HL-60/S4 treated with retinoic acid at 250 ng/mL for 4 days and 3 days (cell line): ENCODE results near the gene FBXO27.
"Not testable (repeated sequence)": the region's sequence is repeated elsewhere in the genome, so short reads cannot be mapped to it uniquely, and the experiment has no call there.

Experiments used
- in situ Hi-C: fragments of 300-500 bp; cut with MboI; formaldehyde crosslinking; loops from 2 replicates; pipeline ENCODE4 v1.7.0; 2022; ENCODE audit warnings: low sequenced_read_pairs

FBXO27 gene

DNA sequence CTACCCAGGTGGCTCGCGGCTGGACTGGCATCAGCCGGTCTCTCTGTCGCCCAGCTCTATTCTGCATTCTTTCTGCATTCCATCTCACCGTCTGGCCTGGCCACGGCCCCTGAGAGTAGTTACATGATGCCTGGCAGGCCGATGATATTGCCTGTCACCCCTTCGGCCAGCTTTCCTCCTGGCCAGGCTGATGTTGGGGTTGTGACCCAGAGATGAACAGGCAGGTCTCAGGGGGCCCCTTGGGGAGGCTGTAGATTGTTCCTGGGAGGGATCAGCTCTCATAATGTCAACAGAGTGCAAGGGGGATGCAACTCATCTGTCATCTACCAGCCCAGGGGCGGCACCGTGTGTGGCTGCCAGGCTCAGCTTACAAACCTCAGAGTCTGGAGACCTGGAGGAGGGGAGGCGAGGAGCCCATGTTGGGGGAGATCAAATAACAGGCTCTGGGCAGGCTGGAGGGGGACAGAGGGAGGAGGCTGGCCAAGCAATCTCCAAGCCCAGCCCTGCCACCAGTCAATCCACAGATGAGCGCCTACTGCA, 43.2 kb downstream of the FBXO27 start:
- in situ Hi-C loops: no loop called here

GRCh38 chr19:38988627-38989026, 43.7 kb downstream of the FBXO27 start:
- in situ Hi-C loops: not testable (repeated sequence)

DNA sequence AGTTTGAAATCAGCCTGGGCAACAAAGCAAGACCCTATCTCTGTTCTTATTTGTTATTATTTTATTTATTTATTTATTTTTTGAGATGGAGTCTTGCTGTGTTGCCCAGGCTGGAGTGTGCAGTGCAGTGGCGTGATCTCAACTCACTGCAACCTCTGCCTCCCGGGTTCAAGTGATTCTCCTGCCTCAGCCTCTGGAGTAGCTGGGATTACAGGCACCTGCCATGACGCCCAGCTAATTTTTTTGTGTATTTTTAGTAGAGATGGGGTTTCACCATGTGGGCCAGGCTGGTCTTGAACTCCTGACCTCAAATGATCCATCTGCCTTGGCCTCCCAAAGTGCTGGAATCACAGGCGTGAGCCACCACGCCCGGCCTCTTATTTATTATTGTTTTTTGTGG, 44.6 kb downstream of the FBXO27 start:
- in situ Hi-C loops: not testable (repeated sequence)

- in situ Hi-C loops: no loop called here
These were observed 47.1 kb downstream of the FBXO27 start for GRCh38 chr19:38985262-38985661.

- in situ Hi-C loops: no loop called here
These were observed 51.6 kb downstream of the FBXO27 start for GRCh38 chr19:38980583-38981374.

- in situ Hi-C loops: no loop called here
These were observed 52.5 kb downstream of the FBXO27 start for GRCh38 chr19:38979812-38980211.

- in situ Hi-C loops: no loop called here
These were observed 54.0 kb downstream of the FBXO27 start for GRCh38 chr19:38978326-38978689.

GRCh38 chr19:38977445-38978325, 54.7 kb downstream of the FBXO27 start:
- in situ Hi-C loops: no loop called here

GRCh38 chr19:38975861-38976271, 56.5 kb downstream of the FBXO27 start:
- in situ Hi-C loops: no loop called here

- in situ Hi-C loops: no loop called here
These were observed 57.0 kb downstream of the FBXO27 start, which contains the start of gene FBXO17 for GRCh38 chr19:38975214-38975860. Gene FBXO17, minus strand, starts transcription at chr19:38975742. Its CDS starts 25,423 bp downstream, at chr19:38950319.

- in situ Hi-C loops: no loop called here
These were observed 57.6 kb downstream of the FBXO27 start for GRCh38 chr19:38974624-38975213.
